ENCODE data around the gene PTPRN.

GRCh38 chr2:219353129-219353528 is 43.9 kb upstream of the PTPRN start:
- no peak for TF ChIP-seq CTCF (conservative IDR thresholded peaks at IDR 0.05)
- TF ChIP-seq EZH2 (IDR thresholded peaks at IDR 0.05; ENCODE audit: low read depth): no peak
